Fibroblast of lung (primary cell): ENCODE measurements around the gene KREMEN1. TPM values are rescaled to one million over a fixed set of nuclear protein-coding genes. Genes with fewer than 3 reads are reported as not detected.

ENCODE experiments used
- DNase-seq, 2 donors: peaks; one replicate each; pipeline versions ENCODE4 v3.0.0 to v3.0.0-alpha.2; 2010; ENCODE audit warnings: low read depth in 2 of 2
- H2AFZ ChIP-seq: 2 replicates; pipeline ENCODE4 v1.5.1; 2012; ENCODE audit warnings: low read length, control low read depth, inconsistent platforms
- H3K27ac ChIP-seq: 2 replicates; pipeline ENCODE4 v1.5.1; 2011; ENCODE audit warnings: low read length, control low read depth; ENCODE audit not compliant: insufficient read depth
- H3K27me3 ChIP-seq: 2 replicates; pipeline ENCODE4 v1.5.1; 2011; ENCODE audit warnings: mild to moderate bottlenecking, low read length; ENCODE audit not compliant: control insufficient read depth, insufficient read depth
- H3K36me3 ChIP-seq: 2 replicates; pipeline ENCODE4 v1.5.1; 2011; ENCODE audit warnings: low read length; ENCODE audit not compliant: control insufficient read depth, insufficient read depth
- H3K4me1 ChIP-seq: 2 replicates; pipeline ENCODE4 v1.5.1; 2011; ENCODE audit warnings: low read length; ENCODE audit not compliant: control insufficient read depth, insufficient read depth; ENCODE audit errors: extremely low read depth
- H3K4me2 ChIP-seq: 2 replicates; pipeline ENCODE4 v1.5.1; 2011; ENCODE audit warnings: low read length, control low read depth; ENCODE audit not compliant: insufficient read depth; ENCODE audit errors: extremely low read depth
- H3K4me3 ChIP-seq, 4 experiments: fragments of 200-600 bp in 1 of 4; sonication (generic) in 1 of 4; replicated peaks in 1 of 4; 2 replicates each; pipeline ENCODE4 v1.5.1; 2011 to 2016; ENCODE audit warnings: low read length in 4 of 4, low read depth in 3 of 4, mild to moderate bottlenecking in 3 of 4, control low read depth in 2 of 4, inconsistent platforms in 1 of 4, mixed read lengths in 1 of 4; ENCODE audit not compliant: insufficient read depth in 1 of 4; ENCODE audit errors: control extremely low read depth in 1 of 4
- H3K79me2 ChIP-seq: 2 replicates; pipeline ENCODE4 v1.5.1; 2012; ENCODE audit warnings: mild to moderate bottlenecking, low read length, inconsistent platforms; ENCODE audit not compliant: control insufficient read depth, insufficient read depth
- H3K9ac ChIP-seq: 2 replicates; pipeline ENCODE4 v1.5.1; 2011; ENCODE audit warnings: mild to moderate bottlenecking, low read length, control low read depth; ENCODE audit not compliant: insufficient read depth
- H3K9me3 ChIP-seq: 2 replicates; pipeline ENCODE4 v1.5.1; 2012; ENCODE audit warnings: low read depth, low read length; ENCODE audit not compliant: control insufficient read depth, insufficient read depth
- H4K20me1 ChIP-seq: 2 replicates; pipeline ENCODE4 v1.5.1; 2011; ENCODE audit warnings: low read length; ENCODE audit not compliant: control insufficient read depth, insufficient read depth; ENCODE audit errors: extremely low read depth
- EZH2 ChIP-seq: IDR thresholded peaks from 2 replicates; pipeline ENCODE4 v1.5.1; 2012; ENCODE audit warnings: low read length, control low read depth, mild to moderate bottlenecking; ENCODE audit errors: missing control alignments
- polyA plus RNA-seq, 2 donors: library from polyadenylated mRNA; depleted of rRNA in 1 of 2; stranded (reverse) in 1 of 2; unstranded in 1 of 2; fragments of >200 nt; gene quantifications; 2 replicates each; pipeline ENCODE4 v1.2.1, GENCODE V29; 2011 to 2012; ENCODE audit warnings: missing spikeins in 1 of 2
- total RNA-seq: library from RNA; depleted of rRNA; stranded (reverse); fragments of >200 nt; gene quantifications from 2 replicates; pipeline ENCODE4 v1.2.1, GENCODE V29; 2014
- TF ChIP-seq, protein P1 (sequence below), 2 donors: IDR thresholded peaks in 1 of 2; conservative IDR thresholded peaks in 1 of 2; 1 replicate in 1 of 2; 2 replicates in 1 of 2; pipeline ENCODE4 v1.5.1; 2011 to 2012; ENCODE audit warnings: low read length in 2 of 2, control low read depth in 1 of 2, inconsistent platforms in 1 of 2, low read depth in 1 of 2, mild to moderate bottlenecking in 1 of 2

KREMEN1 gene
- total and polyA plus RNA-seq, 2 donors (not counting 1 experiment from before 2014, with no cell fraction given) = 7.0 to 12.9 TPM

GRCh38 chr22:29152045-29152953 is 79.5 kb downstream of the KREMEN1 start:
- Histone ChIP-seq H3K4me3 (no peak overlapping the region), H4K20me1 (no peaks in the 10 kb centered on the region), H2AFZ (no peak overlapping the region), H3K9ac (no peak overlapping the region), H3K79me2 (no peaks in the 10 kb centered on the region), H3K4me2 (no peak overlapping the region), H3K36me3 (no peaks in the 10 kb centered on the region), H3K27ac (no peak overlapping the region), H3K9me3 (no peaks in the 10 kb centered on the region), H3K27me3 (no peaks in the 10 kb centered on the region), H3K4me1 (no peaks in the 10 kb centered on the region)
- TF ChIP-seq, protein P1, sequence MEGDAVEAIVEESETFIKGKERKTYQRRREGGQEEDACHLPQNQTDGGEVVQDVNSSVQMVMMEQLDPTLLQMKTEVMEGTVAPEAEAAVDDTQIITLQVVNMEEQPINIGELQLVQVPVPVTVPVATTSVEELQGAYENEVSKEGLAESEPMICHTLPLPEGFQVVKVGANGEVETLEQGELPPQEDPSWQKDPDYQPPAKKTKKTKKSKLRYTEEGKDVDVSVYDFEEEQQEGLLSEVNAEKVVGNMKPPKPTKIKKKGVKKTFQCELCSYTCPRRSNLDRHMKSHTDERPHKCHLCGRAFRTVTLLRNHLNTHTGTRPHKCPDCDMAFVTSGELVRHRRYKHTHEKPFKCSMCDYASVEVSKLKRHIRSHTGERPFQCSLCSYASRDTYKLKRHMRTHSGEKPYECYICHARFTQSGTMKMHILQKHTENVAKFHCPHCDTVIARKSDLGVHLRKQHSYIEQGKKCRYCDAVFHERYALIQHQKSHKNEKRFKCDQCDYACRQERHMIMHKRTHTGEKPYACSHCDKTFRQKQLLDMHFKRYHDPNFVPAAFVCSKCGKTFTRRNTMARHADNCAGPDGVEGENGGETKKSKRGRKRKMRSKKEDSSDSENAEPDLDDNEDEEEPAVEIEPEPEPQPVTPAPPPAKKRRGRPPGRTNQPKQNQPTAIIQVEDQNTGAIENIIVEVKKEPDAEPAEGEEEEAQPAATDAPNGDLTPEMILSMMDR (conservative IDR thresholded peaks at IDR 0.05 in 1 of 2, IDR thresholded peaks at IDR 0.05 in 1 of 2; ENCODE audit: low read depth in 1 of 2, low read length in 2 of 2) = no peak
- TF ChIP-seq EZH2 = no peak
- DNase-seq = peak in 1 of 2 donors; percentile 8

DNA sequence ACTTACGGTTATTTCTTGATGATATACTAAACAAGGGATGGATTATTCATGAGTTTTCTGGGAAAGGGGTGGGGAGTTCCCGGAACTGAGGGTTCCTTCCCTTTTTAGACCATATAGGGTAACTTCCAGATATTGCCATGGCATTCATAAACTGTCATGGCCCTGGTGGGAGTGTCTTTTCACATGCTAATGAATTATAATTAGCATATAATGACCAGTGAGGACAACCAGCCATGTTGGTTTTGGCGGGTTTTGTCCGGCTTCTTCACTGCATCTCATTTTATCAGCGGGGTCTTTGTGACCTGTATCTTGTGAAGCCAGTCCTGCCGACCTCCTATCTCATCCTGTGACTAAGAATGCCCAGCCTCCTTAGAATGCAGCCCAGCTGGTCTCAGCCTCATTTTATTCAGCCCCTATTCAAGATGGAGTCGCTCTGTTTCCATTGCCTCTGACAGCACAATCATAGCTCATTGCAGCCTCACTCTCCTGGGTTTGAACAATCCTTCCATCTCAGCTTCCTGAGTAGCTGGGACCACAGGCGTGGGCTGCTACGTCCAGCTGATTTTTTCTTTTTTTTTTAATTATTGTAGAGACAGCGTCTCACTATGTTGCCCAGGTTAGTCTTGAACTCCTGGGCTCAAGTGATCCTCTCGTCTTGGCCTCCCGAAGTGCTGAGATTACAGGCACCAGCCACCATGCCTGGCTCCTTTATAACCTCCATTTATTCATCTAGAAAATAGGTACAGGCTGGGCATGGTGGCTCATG is 80.3 kb downstream of the KREMEN1 start:
- Histone ChIP-seq H3K9me3 (no peaks in the 10 kb centered on the region), H3K9ac (no peak overlapping the region), H4K20me1 (no peaks in the 10 kb centered on the region), H3K4me2 (no peak overlapping the region), H3K27me3 (no peaks in the 10 kb centered on the region), H3K4me3 (no peak overlapping the region), H3K4me1 (no peaks in the 10 kb centered on the region), H3K36me3 (no peaks in the 10 kb centered on the region), H2AFZ (no peak overlapping the region), H3K27ac (no peak overlapping the region), H3K79me2 (no peaks in the 10 kb centered on the region)
- DNase-seq = peak in 1 of 2 donors; percentile 26
- TF ChIP-seq EZH2 = no peak
- TF ChIP-seq, protein P1 (conservative IDR thresholded peaks at IDR 0.05 in 1 of 2, IDR thresholded peaks at IDR 0.05 in 1 of 2; ENCODE audit: low read depth in 1 of 2, low read length in 2 of 2) = no peak

- Histone ChIP-seq H3K36me3 (no peaks in the 10 kb centered on the region), H2AFZ (no peak overlapping the region), H3K4me1 (no peaks in the 10 kb centered on the region), H4K20me1 (no peaks in the 10 kb centered on the region), H3K27me3 (no peaks in the 10 kb centered on the region), H3K9ac (no peak overlapping the region), H3K79me2 (no peaks in the 10 kb centered on the region), H3K4me2 (peak overlapping the region; percentile 54), H3K9me3 (no peaks in the 10 kb centered on the region), H3K4me3 (no peak overlapping the region), H3K27ac (no peak overlapping the region)
- DNase-seq = peak; percentile 55 to 64
- TF ChIP-seq EZH2 = no peak
- TF ChIP-seq, protein P1 (conservative IDR thresholded peaks at IDR 0.05 in 1 of 2, IDR thresholded peaks at IDR 0.05 in 1 of 2; ENCODE audit: low read depth in 1 of 2, low read length in 2 of 2) = peak; percentile 95 to 96
Measured at GRCh38 chr22:29154364-29155048, 81.7 kb downstream of the KREMEN1 start.
